ENCODE results near the gene HNF4A.

Gene HNF4A

GRCh38 chr20:44439318-44439717 lies 83.8 kb downstream of the HNF4A start:
- Mint-ChIP-seq H3K4me3 (no peak overlapping the region), H3K36me3 (ENCODE audit: low read depth) (no peaks in the 10 kb centered on the region), H3K9me3 (no peaks in the 10 kb centered on the region), H3K4me1 (no peaks in the 10 kb centered on the region), H3K27ac (no peak overlapping the region), H3K27me3 (peaks cover 5% of the 10 kb centered on the region)
- DNase-seq: no peak
- no peak for ATAC-seq

DNA sequence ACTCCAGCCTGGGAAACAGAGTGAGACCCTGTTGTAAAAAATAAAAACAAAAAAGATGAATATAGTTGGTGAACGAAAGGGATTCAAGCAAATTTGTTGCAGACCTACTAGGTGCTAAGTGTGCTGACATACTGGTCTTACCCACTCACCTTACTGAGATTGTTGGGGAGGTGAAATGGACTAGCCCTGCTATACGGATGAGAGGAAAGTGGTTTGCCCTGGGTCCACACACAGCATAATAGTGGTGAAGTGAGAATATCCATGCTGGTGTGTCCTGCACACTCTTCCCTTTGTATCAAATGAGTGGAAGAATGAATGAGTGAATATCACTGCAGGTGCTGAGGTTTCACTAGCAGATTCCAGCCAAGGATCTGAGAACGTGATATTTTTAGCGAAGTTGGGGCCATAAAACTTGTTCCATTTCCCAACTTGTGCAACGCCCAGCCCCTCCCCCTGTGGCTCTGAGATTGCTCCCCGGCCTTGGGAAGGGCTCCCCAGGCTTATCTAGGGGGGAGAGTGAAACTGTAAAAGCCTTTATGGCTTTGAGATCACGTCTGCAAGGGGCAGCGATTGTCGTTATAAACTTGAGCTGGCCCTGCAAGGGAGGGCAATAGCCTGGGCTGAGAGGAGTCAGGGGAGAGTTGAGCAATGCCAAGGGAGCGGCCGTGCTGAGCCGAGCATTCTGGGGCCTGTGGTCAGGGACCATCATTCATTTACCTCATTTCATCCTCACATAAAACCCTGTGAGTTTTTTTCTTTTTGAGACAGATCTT lies 87.0 kb downstream of the HNF4A start:
- Mint-ChIP-seq H3K27ac (no peak overlapping the region), H3K4me3 (no peak overlapping the region), H3K36me3 (ENCODE audit: low read depth) (no peaks in the 10 kb centered on the region), H3K27me3 (peaks cover 1% of the 10 kb centered on the region), H3K9me3 (no peaks in the 10 kb centered on the region), H3K4me1 (no peaks in the 10 kb centered on the region)
- DNase-seq: no peak
- ATAC-seq: no peak

DNA sequence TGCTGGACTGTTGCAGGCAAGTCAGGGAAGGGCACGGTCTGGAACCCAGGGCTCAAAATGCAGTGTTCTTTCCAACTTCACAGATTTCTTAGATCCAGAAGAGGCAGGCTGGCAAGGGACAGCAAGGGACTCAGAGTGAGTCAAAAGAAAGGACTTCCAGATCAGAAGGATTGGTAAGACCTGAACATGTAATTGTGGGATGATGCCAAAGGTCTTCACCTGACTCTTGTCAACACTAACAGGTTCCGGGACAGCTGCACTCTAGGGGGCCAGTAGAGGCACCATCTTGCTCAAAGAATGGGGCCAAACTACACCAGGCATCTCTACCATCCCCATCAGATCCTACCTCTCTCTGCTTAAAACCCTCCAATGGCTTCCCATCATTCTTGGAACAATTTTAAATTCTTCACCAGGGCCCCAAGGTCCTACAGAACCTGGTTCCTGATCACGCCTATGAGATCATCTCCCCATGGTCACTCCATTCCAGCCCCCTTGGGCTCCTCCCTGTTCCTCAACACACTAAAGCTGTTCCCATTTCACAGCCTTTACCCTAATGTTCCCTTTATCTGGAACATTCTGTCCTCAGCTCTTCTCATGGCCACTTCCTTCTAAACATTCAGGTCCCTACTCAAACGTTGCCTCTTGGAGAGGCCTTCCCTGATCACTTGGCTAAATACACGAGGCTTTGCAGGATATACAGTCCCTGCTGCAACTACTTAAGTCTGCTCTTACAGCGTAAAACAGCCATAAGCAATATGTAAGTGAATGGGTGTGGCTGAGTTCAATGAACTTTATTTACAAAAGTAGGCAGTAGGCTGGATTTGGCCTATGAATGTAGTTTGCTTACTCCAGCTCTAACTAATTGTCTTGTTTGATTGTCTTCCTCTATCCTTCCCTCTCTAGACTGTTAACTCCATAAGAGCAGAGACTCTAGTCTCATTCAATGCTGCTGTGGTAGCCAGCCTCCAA lies 90.5 kb downstream of the HNF4A start:
- Mint-ChIP-seq H3K9me3 (no peaks in the 10 kb centered on the region), H3K27me3 (no peaks in the 10 kb centered on the region), H3K27ac (no peak overlapping the region), H3K36me3 (ENCODE audit: low read depth) (no peaks in the 10 kb centered on the region), H3K4me1 (no peaks in the 10 kb centered on the region), H3K4me3 (no peak overlapping the region)
- DNase-seq: no peak
- no peak for ATAC-seq

- no peaks in the 10 kb centered on the region for H3K4me1 Mint-ChIP-seq
- no peak overlapping the region for H3K4me3 Mint-ChIP-seq
- no peak overlapping the region for H3K27ac Mint-ChIP-seq
- H3K36me3 Mint-ChIP-seq (ENCODE audit: low read depth): no peaks in the 10 kb centered on the region
- H3K9me3 Mint-ChIP-seq: no peaks in the 10 kb centered on the region
- DNase-seq (no peak), ATAC-seq (peak; percentile 7)
- H3K27me3 Mint-ChIP-seq: no peaks in the 10 kb centered on the region
These were observed 92.4 kb downstream of the HNF4A start for GRCh38 chr20:44447827-44448419.

GRCh38 chr20:44448753-44449546 lies 93.5 kb downstream of the HNF4A start:
- H3K4me3 Mint-ChIP-seq: no peak overlapping the region
- H3K36me3 Mint-ChIP-seq (ENCODE audit: low read depth): no peaks in the 10 kb centered on the region
- H3K27ac Mint-ChIP-seq: no peak overlapping the region
- H3K9me3 Mint-ChIP-seq: no peaks in the 10 kb centered on the region
- DNase-seq (peak; percentile 14), ATAC-seq (no peak)
- no peaks in the 10 kb centered on the region for H3K4me1 Mint-ChIP-seq
- H3K27me3 Mint-ChIP-seq: no peaks in the 10 kb centered on the region

DNA sequence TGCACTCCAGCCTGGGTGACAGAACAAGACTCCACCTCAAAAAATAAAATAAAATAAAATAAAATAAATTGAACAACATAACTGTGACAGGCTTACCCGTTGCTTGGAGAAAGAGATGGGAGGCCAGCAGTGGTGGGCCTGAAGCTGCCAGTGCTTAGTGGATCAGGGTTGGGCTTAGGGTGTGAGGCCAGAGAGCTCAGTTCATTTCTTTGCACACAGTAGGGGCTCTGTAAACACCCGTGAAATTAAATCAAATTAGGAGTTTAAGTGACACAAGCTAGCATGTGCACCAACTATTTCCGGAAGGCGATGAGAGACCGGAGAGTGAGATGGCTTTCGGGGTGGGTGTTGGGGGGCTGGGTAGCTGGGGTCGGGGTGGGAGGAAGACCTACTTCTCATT lies 94.4 kb downstream of the HNF4A start:
- Mint-ChIP-seq H3K9me3 (no peaks in the 10 kb centered on the region), H3K27ac (no peak overlapping the region), H3K4me3 (no peak overlapping the region), H3K4me1 (no peaks in the 10 kb centered on the region), H3K36me3 (ENCODE audit: low read depth) (no peaks in the 10 kb centered on the region), H3K27me3 (no peaks in the 10 kb centered on the region)
- DNase-seq (no peak), ATAC-seq (no peak)

- ATAC-seq (no peak), DNase-seq (no peak)
- Mint-ChIP-seq H3K9me3 (no peaks in the 10 kb centered on the region), H3K4me3 (no peak overlapping the region), H3K36me3 (ENCODE audit: low read depth) (no peaks in the 10 kb centered on the region), H3K27me3 (no peaks in the 10 kb centered on the region), H3K27ac (no peak overlapping the region), H3K4me1 (no peaks in the 10 kb centered on the region)
These were observed 94.9 kb downstream of the HNF4A start for GRCh38 chr20:44450281-44450889.

DNA sequence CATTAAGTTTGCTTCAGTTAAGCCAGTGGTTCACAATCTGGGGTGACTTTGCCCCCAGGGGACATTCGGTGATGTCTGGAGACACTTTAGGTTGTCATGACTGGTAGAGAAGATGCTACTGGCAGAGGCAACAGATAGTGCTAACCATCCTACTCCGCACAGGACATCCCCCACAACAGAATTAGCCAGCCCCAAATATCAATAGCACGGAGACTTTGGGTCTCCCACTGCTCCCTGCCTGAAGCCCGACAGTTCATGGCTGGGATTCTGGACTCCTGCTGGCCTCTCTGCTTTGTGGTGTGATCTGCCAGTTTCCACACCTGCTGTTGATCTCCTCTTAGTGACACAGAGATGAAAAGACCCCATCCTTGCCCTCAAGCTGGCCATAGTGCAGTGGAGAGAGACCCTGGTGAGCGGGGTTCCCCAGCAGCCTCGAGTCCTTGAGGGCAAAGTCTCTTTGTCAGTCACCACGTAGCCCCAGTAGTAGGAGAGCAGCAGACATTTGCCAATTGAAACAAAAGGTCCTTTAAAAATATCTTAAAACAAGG lies 95.5 kb downstream of the HNF4A start:
- Mint-ChIP-seq H3K36me3 (ENCODE audit: low read depth) (no peaks in the 10 kb centered on the region), H3K27ac (no peak overlapping the region), H3K9me3 (no peaks in the 10 kb centered on the region), H3K27me3 (no peaks in the 10 kb centered on the region), H3K4me3 (no peak overlapping the region), H3K4me1 (no peaks in the 10 kb centered on the region)
- ATAC-seq (no peak), DNase-seq (no peak)

GRCh38 chr20:44454306-44454963 lies 98.9 kb downstream of the HNF4A start:
- ATAC-seq: no peak
- no peaks in the 10 kb centered on the region for H3K4me1 Mint-ChIP-seq
- no peak for DNase-seq
- no peak overlapping the region for H3K4me3 Mint-ChIP-seq
- H3K27me3 Mint-ChIP-seq: no peaks in the 10 kb centered on the region
- H3K9me3 Mint-ChIP-seq: no peaks in the 10 kb centered on the region
- no peaks in the 10 kb centered on the region for H3K36me3 Mint-ChIP-seq (ENCODE audit: low read depth)
- H3K27ac Mint-ChIP-seq: no peak overlapping the region

GRCh38 chr20:44455126-44455525 lies 99.6 kb downstream of the HNF4A start:
- Mint-ChIP-seq H3K4me3 (no peak overlapping the region), H3K9me3 (no peaks in the 10 kb centered on the region), H3K4me1 (no peaks in the 10 kb centered on the region), H3K27me3 (no peaks in the 10 kb centered on the region), H3K27ac (no peak overlapping the region), H3K36me3 (ENCODE audit: low read depth) (no peaks in the 10 kb centered on the region)
- DNase-seq (no peak), ATAC-seq (no peak)

- H3K27ac Mint-ChIP-seq: no peak overlapping the region
- DNase-seq (no peak), ATAC-seq (no peak)
- no peak overlapping the region for H3K4me3 Mint-ChIP-seq
- H3K4me1 Mint-ChIP-seq: no peaks in the 10 kb centered on the region
- no peaks in the 10 kb centered on the region for H3K9me3 Mint-ChIP-seq
- H3K36me3 Mint-ChIP-seq (ENCODE audit: low read depth): no peaks in the 10 kb centered on the region
- no peaks in the 10 kb centered on the region for H3K27me3 Mint-ChIP-seq
These were observed 101.1 kb downstream of the HNF4A start for GRCh38 chr20:44456611-44457010.

DNA sequence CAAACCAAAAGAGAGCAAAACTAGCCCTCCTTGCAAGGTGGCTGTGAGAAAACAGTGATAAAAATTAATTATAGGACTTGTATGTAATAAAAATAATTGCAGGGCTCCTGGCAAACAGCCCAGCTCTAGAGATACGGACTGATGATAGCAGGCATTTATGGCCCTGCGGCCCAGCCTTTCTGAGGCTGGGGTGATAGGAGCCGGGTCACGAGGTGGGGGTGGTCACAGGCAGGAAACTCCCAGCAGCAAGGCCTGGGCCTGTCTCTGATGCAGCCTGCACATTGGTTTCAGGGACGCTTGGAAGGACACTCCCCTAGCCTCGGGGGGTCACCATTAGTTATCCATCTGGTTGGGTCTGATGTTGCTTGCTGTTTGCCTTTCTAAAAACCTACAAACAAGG lies 101.5 kb downstream of the HNF4A start:
- Mint-ChIP-seq H3K4me1 (no peaks in the 10 kb centered on the region), H3K27ac (no peak overlapping the region), H3K9me3 (no peaks in the 10 kb centered on the region), H3K27me3 (no peaks in the 10 kb centered on the region), H3K36me3 (ENCODE audit: low read depth) (no peaks in the 10 kb centered on the region), H3K4me3 (no peak overlapping the region)
- ATAC-seq (no peak), DNase-seq (no peak)

DNA sequence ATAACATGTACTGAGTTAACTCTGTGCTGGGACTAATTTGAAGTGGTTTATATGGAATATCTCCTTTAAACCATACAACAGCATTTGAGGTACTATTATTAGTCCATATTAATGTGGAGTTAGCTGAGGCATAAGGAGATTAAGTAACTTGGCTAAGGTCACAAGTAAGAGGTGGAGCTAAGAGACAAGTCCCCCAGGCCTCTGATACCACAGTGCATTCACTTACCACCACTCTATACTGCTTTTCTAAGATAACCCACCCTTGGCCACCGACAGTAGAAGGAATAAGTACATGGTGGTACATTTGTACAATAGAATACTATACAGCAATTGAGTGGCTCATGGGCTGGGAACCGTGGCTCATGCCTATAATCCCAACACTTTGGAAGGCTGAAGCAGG lies 103.8 kb downstream of the HNF4A start:
- ATAC-seq (no peak), DNase-seq (no peak)
- no peaks in the 10 kb centered on the region for H3K27me3 Mint-ChIP-seq
- no peaks in the 10 kb centered on the region for H3K4me1 Mint-ChIP-seq
- H3K36me3 Mint-ChIP-seq (ENCODE audit: low read depth): no peaks in the 10 kb centered on the region
- H3K27ac Mint-ChIP-seq: no peak overlapping the region
- no peak overlapping the region for H3K4me3 Mint-ChIP-seq
- H3K9me3 Mint-ChIP-seq: no peaks in the 10 kb centered on the region
